ENCODE measurements around the gene CFAP99.

The CFAP99 gene

DNA sequence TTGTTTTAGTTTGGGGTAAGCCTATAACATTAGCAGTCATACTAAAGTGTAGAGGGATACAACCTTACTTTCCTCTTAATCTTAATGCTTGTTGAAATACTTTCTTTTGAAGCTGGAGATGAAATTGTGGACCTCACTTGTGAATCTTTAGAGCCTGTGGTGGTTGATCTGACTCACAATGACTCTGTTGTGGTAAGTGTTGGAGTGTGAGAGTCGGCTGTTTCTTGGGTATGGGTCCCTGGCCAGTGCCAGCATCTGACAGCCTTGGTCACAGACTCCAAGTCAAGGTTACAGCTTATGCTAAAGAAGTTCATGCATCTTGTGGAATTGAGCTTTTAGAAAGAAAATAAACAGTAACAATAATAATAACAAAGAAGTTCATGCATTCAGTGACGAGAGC, 81.8 kb downstream of the CFAP99 start:
- Histone ChIP-seq H2AFZ (no peak overlapping the region), H3K79me2 (no peaks in the 10 kb centered on the region), H3K4me2 (ENCODE audit: low read length) (no peak overlapping the region), H3K9me3 (ENCODE audit: control insufficient read depth, low read length) (no peaks in the 10 kb centered on the region), H3K4me3 (ENCODE audit: low read depth, low read length) (no peak overlapping the region), H3K36me3 (ENCODE audit: control insufficient read depth, insufficient read depth, low read length) (no peaks in the 10 kb centered on the region), H3K9ac (no peak overlapping the region), H3K4me1 (no peaks in the 10 kb centered on the region), H3K27me3 (ENCODE audit: control insufficient read depth, insufficient read depth, low read length) (no peaks in the 10 kb centered on the region), H3K27ac (no peak overlapping the region)
- TF ChIP-seq CTCF (IDR thresholded peaks at IDR 0.05), result no peak

GRCh38 chr4:2501034-2501594, 82.4 kb downstream of the CFAP99 start:
- no peak overlapping the region for H3K27ac ChIP-seq
- no peak for TF ChIP-seq CTCF (IDR thresholded peaks at IDR 0.05)
- no peaks in the 10 kb centered on the region for H3K36me3 ChIP-seq (ENCODE audit: control insufficient read depth, insufficient read depth, low read length)
- no peaks in the 10 kb centered on the region for H3K9me3 ChIP-seq (ENCODE audit: control insufficient read depth, low read length)
- no peaks in the 10 kb centered on the region for H3K27me3 ChIP-seq (ENCODE audit: control insufficient read depth, insufficient read depth, low read length)
- H3K9ac ChIP-seq, result no peak overlapping the region
- no peaks in the 10 kb centered on the region for H3K79me2 ChIP-seq
- no peaks in the 10 kb centered on the region for H3K4me1 ChIP-seq
- H3K4me2 ChIP-seq (ENCODE audit: low read length), result no peak overlapping the region
- no peak overlapping the region for H3K4me3 ChIP-seq (ENCODE audit: low read depth, low read length)
- H2AFZ ChIP-seq, result no peak overlapping the region

- no peak for TF ChIP-seq CTCF (IDR thresholded peaks at IDR 0.05)
- Histone ChIP-seq H3K4me1 (no peaks in the 10 kb centered on the region), H3K9ac (no peak overlapping the region), H3K4me2 (ENCODE audit: low read length) (no peak overlapping the region), H3K9me3 (ENCODE audit: control insufficient read depth, low read length) (no peaks in the 10 kb centered on the region), H3K79me2 (no peaks in the 10 kb centered on the region), H3K27me3 (ENCODE audit: control insufficient read depth, insufficient read depth, low read length) (no peaks in the 10 kb centered on the region), H3K36me3 (ENCODE audit: control insufficient read depth, insufficient read depth, low read length) (no peaks in the 10 kb centered on the region), H3K27ac (no peak overlapping the region), H2AFZ (no peak overlapping the region), H3K4me3 (ENCODE audit: low read depth, low read length) (no peak overlapping the region)
These were observed 85.1 kb downstream of the CFAP99 start for GRCh38 chr4:2503809-2504208.

GRCh38 chr4:2507259-2507658, 88.5 kb downstream of the CFAP99 start:
- Histone ChIP-seq H3K4me2 (ENCODE audit: low read length) (no peak overlapping the region), H2AFZ (no peak overlapping the region), H3K9ac (no peak overlapping the region), H3K79me2 (no peaks in the 10 kb centered on the region), H3K36me3 (ENCODE audit: control insufficient read depth, insufficient read depth, low read length) (no peaks in the 10 kb centered on the region), H3K4me1 (no peaks in the 10 kb centered on the region), H3K27ac (no peak overlapping the region), H3K27me3 (ENCODE audit: control insufficient read depth, insufficient read depth, low read length) (no peaks in the 10 kb centered on the region), H3K4me3 (ENCODE audit: low read depth, low read length) (no peak overlapping the region), H3K9me3 (ENCODE audit: control insufficient read depth, low read length) (no peaks in the 10 kb centered on the region)
- no peak for TF ChIP-seq CTCF (IDR thresholded peaks at IDR 0.05)

GRCh38 chr4:2507855-2508254, 89.1 kb downstream of the CFAP99 start:
- H2AFZ ChIP-seq, result no peak overlapping the region
- no peak overlapping the region for H3K4me3 ChIP-seq (ENCODE audit: low read depth, low read length)
- H3K4me1 ChIP-seq, result no peaks in the 10 kb centered on the region
- H3K9ac ChIP-seq, result no peak overlapping the region
- TF ChIP-seq CTCF (IDR thresholded peaks at IDR 0.05), result no peak
- no peak overlapping the region for H3K4me2 ChIP-seq (ENCODE audit: low read length)
- no peaks in the 10 kb centered on the region for H3K36me3 ChIP-seq (ENCODE audit: control insufficient read depth, insufficient read depth, low read length)
- H3K27me3 ChIP-seq (ENCODE audit: control insufficient read depth, insufficient read depth, low read length), result no peaks in the 10 kb centered on the region
- H3K79me2 ChIP-seq, result no peaks in the 10 kb centered on the region
- no peaks in the 10 kb centered on the region for H3K9me3 ChIP-seq (ENCODE audit: control insufficient read depth, low read length)
- H3K27ac ChIP-seq, result no peak overlapping the region

All from parathyroid adenoma (tissue), 2 donors.